22Rv1 (cell line): ENCODE measurements around the gene SUGCT.
"Not testable (repeated sequence)": the region's sequence is repeated elsewhere in the genome, so short reads cannot be mapped to it uniquely, and the experiment has no call there.

Experiments
- H3K27ac ChIP-seq: fragments of 450-650 bp; 2 replicates; pipeline ENCODE4 v1.5.1; 2017
- CTCF ChIP-seq: fragments of 450-650 bp; IDR thresholded peaks from 2 replicates; pipeline ENCODE4 v1.5.1; 2017; ENCODE audit warnings: mild to moderate bottlenecking
- ZFX ChIP-seq: fragments of 450-650 bp; IDR thresholded peaks from 2 replicates; pipeline ENCODE4 v1.6.1; 2017; ENCODE audit warnings: antibody characterized with exemption, borderline replicate concordance

SUGCT gene

DNA sequence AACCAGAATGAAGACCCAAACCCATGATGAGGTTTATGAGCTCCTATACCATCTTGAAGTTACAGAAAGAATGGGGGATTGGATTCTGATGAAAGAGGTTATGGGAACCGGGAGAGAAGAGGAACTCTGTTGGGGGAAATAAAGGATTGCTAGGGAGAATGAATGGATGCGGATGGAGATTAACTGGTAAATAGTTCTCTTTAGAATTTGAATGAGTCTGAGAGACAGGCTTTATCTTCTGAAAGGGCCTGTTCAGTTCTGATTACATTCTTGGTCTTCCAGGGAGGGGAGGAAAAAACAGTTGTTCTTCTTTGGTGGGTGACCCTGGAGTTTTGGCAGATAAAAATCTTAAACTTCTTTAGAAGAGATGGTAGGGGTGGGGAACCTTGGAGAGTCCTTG is 13.9 kb downstream of the SUGCT start:
- no peak overlapping the region for H3K27ac ChIP-seq
- no peak for TF ChIP-seq ZFX
- no peak for TF ChIP-seq CTCF

DNA sequence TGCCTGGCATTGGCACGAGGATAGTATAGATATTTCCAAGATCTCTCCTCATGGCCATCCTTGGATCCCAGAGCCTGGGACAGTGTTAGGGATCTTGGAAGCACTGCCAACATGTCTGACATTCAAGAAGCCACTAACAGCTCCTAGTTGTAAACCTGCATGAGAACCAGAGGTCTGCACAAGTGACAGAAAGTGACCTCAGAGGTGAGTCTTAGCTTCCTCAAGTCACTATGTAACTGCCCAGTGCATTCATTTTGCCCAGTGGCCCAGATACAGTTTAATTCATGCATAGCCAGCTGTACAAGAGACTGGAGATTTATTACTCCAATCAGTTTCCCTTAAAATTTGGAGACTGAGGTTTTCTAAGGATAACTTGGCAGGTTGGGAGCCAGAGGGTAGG is 16.7 kb downstream of the SUGCT start:
- H3K27ac ChIP-seq, result no peak overlapping the region
- TF ChIP-seq CTCF (no peak), ZFX (no peak)

DNA sequence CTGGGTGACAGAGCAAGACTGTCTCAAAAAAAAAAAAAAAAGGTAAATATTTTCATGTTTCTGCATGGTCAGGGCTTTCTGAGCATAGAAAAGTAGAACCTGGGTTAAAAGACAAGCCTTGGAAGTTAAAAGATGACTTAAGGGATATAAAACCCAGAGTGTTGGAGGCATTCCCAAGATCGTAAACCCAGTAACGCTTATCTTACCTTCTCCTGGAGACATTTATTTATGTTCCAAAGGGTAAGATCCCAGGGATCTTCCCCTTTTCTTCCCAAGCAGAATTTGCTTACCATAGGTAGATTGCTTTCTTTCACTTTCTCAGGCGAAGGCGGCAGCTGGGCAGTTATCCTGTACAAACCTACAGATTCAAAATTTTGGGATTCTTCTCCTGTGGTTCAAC is 22.2 kb downstream of the SUGCT start:
- no peak overlapping the region for H3K27ac ChIP-seq
- TF ChIP-seq ZFX (no peak), CTCF (no peak)

GRCh38 chr7:40162516-40162915 is 27.7 kb downstream of the SUGCT start:
- no peak overlapping the region for H3K27ac ChIP-seq
- TF ChIP-seq ZFX (no peak), CTCF (no peak)

DNA sequence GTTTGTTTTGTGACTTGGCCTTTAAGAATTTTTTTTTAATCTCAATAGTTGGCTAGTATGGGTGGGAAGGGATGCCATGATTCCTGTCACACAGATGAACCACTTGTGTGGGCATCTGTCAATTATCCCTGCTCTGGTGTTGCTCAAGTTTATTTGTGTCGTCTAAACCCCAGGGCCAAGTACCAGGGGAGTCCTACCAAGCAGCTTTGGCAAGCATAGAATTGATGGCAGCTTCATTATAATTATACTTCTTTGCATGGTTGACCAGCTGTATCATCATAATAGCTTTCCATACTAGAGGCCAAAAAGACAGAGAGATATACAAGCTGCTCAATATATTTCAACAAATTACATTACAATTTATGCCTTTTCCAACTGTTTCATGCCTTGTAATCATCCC is 30.4 kb downstream of the SUGCT start:
- no peak for TF ChIP-seq ZFX
- TF ChIP-seq CTCF, result no peak

GRCh38 chr7:40167291-40167690 is 32.5 kb downstream of the SUGCT start:
- H3K27ac ChIP-seq, result no peak overlapping the region
- no peak for TF ChIP-seq CTCF
- TF ChIP-seq ZFX, result no peak

More for the DNA sequence above, 30.4 kb downstream of the SUGCT start:
- H3K27ac ChIP-seq, result no peak overlapping the region

DNA sequence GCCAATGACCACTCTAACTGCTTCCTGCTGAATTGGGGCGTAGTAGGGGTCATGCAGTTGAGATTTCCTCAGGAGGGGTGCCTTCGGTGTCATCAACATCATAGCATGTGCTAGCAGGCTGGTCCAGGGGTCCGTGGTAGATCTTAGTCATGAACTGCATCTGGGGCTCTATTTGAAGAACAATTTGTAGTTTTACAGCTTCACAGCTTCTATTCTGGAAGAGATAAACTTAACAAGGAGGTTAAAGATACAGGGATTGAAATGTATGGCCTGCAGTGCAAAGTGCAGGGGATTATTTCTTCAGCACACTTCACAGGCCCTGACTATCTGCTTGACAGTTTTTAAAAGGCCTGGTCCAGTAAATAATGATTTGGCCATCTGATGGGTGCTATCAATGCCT is 33.5 kb downstream of the SUGCT start:
- not testable (repeated sequence) for H3K27ac ChIP-seq

- not testable (repeated sequence) for H3K27ac ChIP-seq
Observed at GRCh38 chr7:40173121-40173520, 38.3 kb downstream of the SUGCT start.

GRCh38 chr7:40175256-40175655 is 40.5 kb downstream of the SUGCT start:
- H3K27ac ChIP-seq, result not testable (repeated sequence)
